Hepatocyte (in vitro differentiated cells): ENCODE results near the gene LRRN4CL. TPM values are rescaled to one million over a fixed set of nuclear protein-coding genes. Genes with fewer than 3 reads are reported as not detected.

ENCODE experiments used
- DNase-seq: peaks from one replicate; pipeline ENCODE4 v3.0.0-alpha.2; 2016; ENCODE audit warnings: low spot score
- H2AFZ ChIP-seq: fragments of 200-600 bp; sonication (generic); 2 replicates; pipeline ENCODE4 v1.6.0; 2016; ENCODE audit warnings: antibody characterized with exemption, mild to moderate bottlenecking
- H3K27ac ChIP-seq: fragments of 200-600 bp; sonication (generic); 2 replicates; pipeline ENCODE4 v1.5.1; 2016; ENCODE audit warnings: mild to moderate bottlenecking
- H3K27me3 ChIP-seq: fragments of 200-600 bp; sonication (generic); 2 replicates; pipeline ENCODE4 v1.6.1; 2016
- H3K36me3 ChIP-seq: fragments of 200-600 bp; sonication (generic); replicated peaks from 2 replicates; pipeline ENCODE4 v1.5.1; 2016; ENCODE audit warnings: low read depth; ENCODE audit not compliant: insufficient read depth
- H3K4me1 ChIP-seq: fragments of 200-600 bp; sonication (generic); 2 replicates; pipeline ENCODE4 v1.5.1; 2016; ENCODE audit warnings: mild to moderate bottlenecking, moderate library complexity; ENCODE audit not compliant: insufficient read depth
- H3K4me2 ChIP-seq: fragments of 200-600 bp; sonication (generic); 2 replicates; pipeline ENCODE4 v1.6.0; 2016
- H3K4me3 ChIP-seq: fragments of 200-600 bp; sonication (generic); 2 replicates; pipeline ENCODE4 v1.5.1; 2016; ENCODE audit warnings: mild to moderate bottlenecking
- H3K79me2 ChIP-seq: fragments of 200-600 bp; sonication (generic); 2 replicates; pipeline ENCODE4 v1.6.0; 2017; ENCODE audit warnings: mild to moderate bottlenecking
- H3K9me2 ChIP-seq: fragments of 200-600 bp; sonication (generic); replicated peaks from 2 replicates; pipeline ENCODE4 v1.6.0; 2017; ENCODE audit warnings: mild to moderate bottlenecking; ENCODE audit not compliant: insufficient read depth
- H3K9me3 ChIP-seq: fragments of 200-600 bp; sonication (generic); 2 replicates; pipeline ENCODE4 v1.5.1; 2016; ENCODE audit warnings: low read depth, mild to moderate bottlenecking
- H4K20me1 ChIP-seq: fragments of 200-600 bp; sonication (generic); 2 replicates; pipeline ENCODE4 v1.6.0; 2016; ENCODE audit warnings: mild to moderate bottlenecking; ENCODE audit not compliant: insufficient read depth, poor library complexity, severe bottlenecking
- CTCF ChIP-seq: fragments of 200-600 bp; sonication (generic); IDR thresholded peaks from 2 replicates; pipeline ENCODE4 v1.5.1; 2016; ENCODE audit warnings: antibody characterized with exemption, mild to moderate bottlenecking; ENCODE audit not compliant: poor library complexity
- EZH2 ChIP-seq: fragments of 200-600 bp; sonication (generic); IDR thresholded peaks from 2 replicates; pipeline ENCODE4 v1.6.1; 2016; ENCODE audit warnings: antibody characterized with exemption, mild to moderate bottlenecking, borderline replicate concordance
- EZH2phosphoT487 ChIP-seq: fragments of 200-600 bp; sonication (generic); IDR thresholded peaks from one replicate; pipeline ENCODE4 v1.6.1; 2018; ENCODE audit warnings: antibody characterized with exemption, mild to moderate bottlenecking, low read depth, moderate library complexity; ENCODE audit not compliant: unreplicated experiment, severe bottlenecking
- WGBS: methylation state at CpG from one replicate; pipeline ENCODE4 v1.1.6; 2016; ENCODE audit warnings: low lambda C conversion rate; ENCODE audit errors: missing lambda C conversion rate; 5-methylcytosine and 5-hydroxymethylcytosine counted together
- polyA plus RNA-seq: library from polyadenylated mRNA; unstranded; fragments of >200 nt; fragmentation: Nextera tagmentation; extraction: Ambion mirVana; gene quantifications from 2 replicates; pipeline ENCODE4 v1.2.1, GENCODE V29; 2016
- total RNA-seq: library from RNA; depleted of rRNA; stranded (reverse); fragments of >200 nt; gene quantifications from 2 replicates; pipeline ENCODE4 v1.2.3, GENCODE V29; 2014

The LRRN4CL gene
- total and polyA plus RNA-seq, 2 experiments from 2014 or later, result 0.40 to 0.41 TPM

- H3K27me3 ChIP-seq, result no peaks in the 10 kb centered on the region
- no peaks in the 10 kb centered on the region for H3K9me3 ChIP-seq
- H3K79me2 ChIP-seq, result peaks cover 13% of the 10 kb centered on the region
- no peak overlapping the region for H2AFZ ChIP-seq
- H3K4me1 ChIP-seq, result peaks cover 13% of the 10 kb centered on the region
- TF ChIP-seq EZH2phosphoT487 (no peak), EZH2 (no peak), CTCF (no peak)
- WGBS, result 93% methylated on average over 7 of the region's 7 CpGs
- no peak for DNase-seq
- H3K4me2 ChIP-seq, result no peak overlapping the region
- no peak overlapping the region for H3K4me3 ChIP-seq
- no peak overlapping the region for H3K27ac ChIP-seq
- H4K20me1 ChIP-seq, result no peaks in the 10 kb centered on the region
- H3K9me2 ChIP-seq, result no peaks in the 10 kb centered on the region
- H3K36me3 ChIP-seq, result no peaks in the 10 kb centered on the region
Observed at GRCh38 chr11:62682518-62682917, 6.8 kb downstream of the LRRN4CL start.

- peak; percentile 78 for DNase-seq
- Histone ChIP-seq H3K4me2 (no peak overlapping the region), H3K36me3 (no peaks in the 10 kb centered on the region), H3K4me3 (no peak overlapping the region), H4K20me1 (no peaks in the 10 kb centered on the region), H3K9me3 (no peaks in the 10 kb centered on the region), H3K9me2 (no peaks in the 10 kb centered on the region), H3K27me3 (no peaks in the 10 kb centered on the region), H3K4me1 (peaks cover 13% of the 10 kb centered on the region), H3K79me2 (peaks cover 23% of the 10 kb centered on the region), H2AFZ (peak overlapping the region; percentile 29), H3K27ac (no peak overlapping the region)
- WGBS, result 65% methylated on average over 4 of the region's 4 CpGs
- TF ChIP-seq EZH2, result no peak
- peak; percentile 40 for TF ChIP-seq CTCF
- TF ChIP-seq EZH2phosphoT487, result no peak
Observed at GRCh38 chr11:62680825-62681240, 8.5 kb downstream of the LRRN4CL start.

GRCh38 chr11:62678770-62679696 lies 10.3 kb downstream of the LRRN4CL start, which contains the start of gene UBXN1:
Gene UBXN1, minus strand, starts transcription at chr11:62679073. Its CDS starts 150 bp downstream, at chr11:62678923.
- Histone ChIP-seq H3K4me1 (peaks cover 13% of the 10 kb centered on the region), H3K36me3 (no peaks in the 10 kb centered on the region), H3K4me3 (peak within 1 kb of the TSS; percentile 78), H3K79me2 (peaks cover 32% of the 10 kb centered on the region), H3K27me3 (no peaks in the 10 kb centered on the region), H3K9me2 (no peaks in the 10 kb centered on the region), H4K20me1 (no peaks in the 10 kb centered on the region), H3K9me3 (no peaks in the 10 kb centered on the region), H3K4me2 (peak within 1 kb of the TSS; percentile 99), H3K27ac (peak within 1 kb of the TSS; percentile 88), H2AFZ (peak within 1 kb of the TSS; percentile 77)
- TF ChIP-seq EZH2phosphoT487 (no peak), EZH2 (no peak), CTCF (no peak)
- DNase-seq, result peak; percentile 94
- 12% methylated on average over 54 of the region's 55 CpGs for WGBS
